ACC112 (cell line): ENCODE results near the gene CCDC157.
A peak's percentile ranks its signal among the peaks of the same experiment; 100 is the strongest.

Source experiments
- H2AFZ ChIP-seq: fragments of 200-600 bp; sonication (generic); one replicate; pipeline ENCODE4 v1.6.0; 2017; ENCODE audit warnings: antibody characterized with exemption, low read length; ENCODE audit not compliant: unreplicated experiment
- H3K27ac ChIP-seq: fragments of 200-600 bp; sonication (generic); 2 replicates; pipeline ENCODE4 v1.5.1; 2014; ENCODE audit warnings: low read depth, mild to moderate bottlenecking, antibody characterized with exemption, low read length, moderate library complexity
- H3K27me3 ChIP-seq: fragments of 200-600 bp; sonication (generic); 2 replicates; pipeline ENCODE4 v1.6.1; 2014; ENCODE audit warnings: mild to moderate bottlenecking, antibody characterized with exemption, low read length, moderate library complexity, mixed read lengths; ENCODE audit not compliant: insufficient read depth
- H3K36me3 ChIP-seq: fragments of 200-600 bp; sonication (generic); 2 replicates; pipeline ENCODE4 v1.6.1; 2016; ENCODE audit warnings: mild to moderate bottlenecking, antibody characterized with exemption, low read length, moderate library complexity, mixed read lengths; ENCODE audit not compliant: insufficient read depth
- H3K4me1 ChIP-seq: fragments of 200-600 bp; sonication (generic); one replicate; pipeline ENCODE4 v1.6.1; 2016; ENCODE audit warnings: low read length, mixed read lengths; ENCODE audit not compliant: insufficient read depth, unreplicated experiment, control insufficient read depth
- H3K4me3 ChIP-seq: fragments of 200-600 bp; sonication (generic); 2 replicates; pipeline ENCODE4 v1.5.1; 2014; ENCODE audit warnings: mild to moderate bottlenecking, low read depth, low read length
- H3K79me2 ChIP-seq: fragments of 200-600 bp; sonication (generic); one replicate; pipeline ENCODE4 v1.6.0; 2016; ENCODE audit warnings: low read length; ENCODE audit not compliant: control insufficient read depth, unreplicated experiment, insufficient read depth

Gene CCDC157

GRCh38 chr22:30425616-30426387 lies 69.0 kb downstream of the CCDC157 start, which contains the start of gene MTFP1:
Gene MTFP1 (plus strand): TSS chr22:30425768. CDS start chr22:30425880, 112 bp downstream.
- Histone ChIP-seq H2AFZ (peak within 1 kb of the TSS; percentile 4), H3K36me3 (peaks cover 10% of the 10 kb centered on the region; the same call in 1 of the 2 replicates), H3K4me1 (peaks cover 39% of the 10 kb centered on the region), H3K79me2 (peaks cover 6% of the 10 kb centered on the region), H3K27ac (peak within 1 kb of the TSS; percentile 100), H3K27me3 (no peaks in the 10 kb centered on the region), H3K4me3 (peak within 1 kb of the TSS; percentile 79)
